MCF 10A (cell line): ENCODE measurements around the gene DIAPH1. TPM values are rescaled to one million over a fixed set of nuclear protein-coding genes. Genes with fewer than 3 reads are reported as not detected.

Source experiments
- BruUV-seq: library from RNA; stranded (reverse); fragments of 400-500 nt; replicated peaks from 2 replicates; lab custom pipeline; 2021; lab: Mats Ljungman, UMichigan
- CTCF ChIA-PET: fragments of 300-600 bp; sonication (Branson Sonifier 250); formaldehyde crosslinking; extraction: SDS; loops from one replicate; lab custom pipeline; 2021; ENCODE audit warnings: antibody characterized with exemption, inconsistent platforms; lab: Yijun Ruan, JAX
- POLR2A ChIA-PET: fragments of 300-600, 350-650 bp; sonication (Branson Sonifier 250); formaldehyde crosslinking; extraction: SDS; loops from one replicate; lab custom pipeline; 2020; ENCODE audit warnings: antibody characterized with exemption, inconsistent platforms; lab: Yijun Ruan, JAX
- DNase-seq: peaks from one replicate; pipeline ENCODE4 v3.0.0-alpha.2; 2018; ENCODE audit not compliant: unreplicated experiment
- H3K27ac Mint-ChIP-seq: one replicate; pipeline ENCODE4 v1.8.0; 2022; ENCODE audit warnings: mild to moderate bottlenecking, low read depth, mixed read lengths; ENCODE audit not compliant: unreplicated experiment
- H3K27me3 Mint-ChIP-seq: one replicate; pipeline ENCODE4 v1.8.0; 2022; ENCODE audit warnings: mixed read lengths; ENCODE audit not compliant: insufficient read depth, unreplicated experiment
- H3K36me3 Mint-ChIP-seq: one replicate; pipeline ENCODE4 v1.8.0; 2022; ENCODE audit warnings: mild to moderate bottlenecking, moderate library complexity, mixed read lengths; ENCODE audit not compliant: insufficient read depth, unreplicated experiment
- H3K4me1 Mint-ChIP-seq: one replicate; pipeline ENCODE4 v1.8.0; 2022; ENCODE audit warnings: mixed read lengths; ENCODE audit not compliant: insufficient read depth, unreplicated experiment
- H3K4me3 Mint-ChIP-seq: one replicate; pipeline ENCODE4 v1.8.0; 2022; ENCODE audit warnings: mild to moderate bottlenecking, moderate library complexity, mixed read lengths; ENCODE audit not compliant: unreplicated experiment
- H3K9me3 Mint-ChIP-seq: one replicate; pipeline ENCODE4 v1.8.0; 2022; ENCODE audit warnings: mixed read lengths; ENCODE audit not compliant: unreplicated experiment
- intact Hi-C: fragments of 100-400 bp; cut with micrococcal nuclease; formaldehyde crosslinking; loops from 2 replicates; pipeline ENCODE4 v1.14.1; 2022
- total RNA-seq: library from RNA; stranded (reverse); gene quantifications from 2 replicates; pipeline ENCODE4 v1.2.3, GENCODE V29; 2022
- TF ChIP-seq, protein P1 (sequence below): fragments of 200-600 bp; IDR thresholded peaks from one replicate; pipeline ENCODE4 v1.8.0; 2022; ENCODE audit warnings: antibody characterized with exemption, mild to moderate bottlenecking; ENCODE audit not compliant: unreplicated experiment

The DIAPH1 gene
- total RNA-seq, 1 experiment from 2014 or later: 228 TPM

DNA sequence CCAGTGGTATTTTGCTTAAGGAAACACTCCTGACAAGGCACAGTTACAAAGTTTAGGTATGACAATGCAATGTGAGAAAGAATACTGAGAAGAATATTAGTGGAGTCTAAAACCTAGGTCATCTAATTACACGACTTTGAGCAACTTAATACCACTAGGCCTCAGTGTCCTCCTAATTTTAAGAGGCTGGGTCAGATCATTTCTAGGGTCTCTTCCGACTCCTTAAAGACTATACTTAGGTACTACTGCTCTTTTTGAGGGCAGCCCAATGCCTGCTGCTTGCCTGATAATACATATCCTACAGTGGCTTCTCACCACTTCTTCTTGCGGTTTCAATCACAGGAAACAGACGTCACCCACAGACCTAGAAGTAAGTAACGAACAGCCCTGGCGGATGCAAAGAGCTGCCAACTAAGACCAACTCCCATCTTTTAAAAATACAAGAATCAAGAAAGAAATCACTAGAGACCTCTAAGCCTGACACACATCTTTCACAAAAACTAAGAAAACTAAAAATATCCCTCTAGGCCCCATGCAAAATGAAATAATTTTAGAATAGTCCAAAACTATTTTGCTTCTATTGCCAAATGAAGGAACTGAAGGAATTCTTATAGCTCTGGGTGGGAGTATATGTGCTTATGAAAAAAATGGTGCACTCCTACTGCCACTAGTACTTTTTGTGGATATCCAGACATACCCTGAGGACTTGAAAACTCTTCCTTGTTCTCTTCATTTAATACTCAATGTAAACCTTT is 13.1 kb downstream of the DIAPH1 start:
- BruUV-seq: no TSS peak
- TF ChIP-seq, protein P1, sequence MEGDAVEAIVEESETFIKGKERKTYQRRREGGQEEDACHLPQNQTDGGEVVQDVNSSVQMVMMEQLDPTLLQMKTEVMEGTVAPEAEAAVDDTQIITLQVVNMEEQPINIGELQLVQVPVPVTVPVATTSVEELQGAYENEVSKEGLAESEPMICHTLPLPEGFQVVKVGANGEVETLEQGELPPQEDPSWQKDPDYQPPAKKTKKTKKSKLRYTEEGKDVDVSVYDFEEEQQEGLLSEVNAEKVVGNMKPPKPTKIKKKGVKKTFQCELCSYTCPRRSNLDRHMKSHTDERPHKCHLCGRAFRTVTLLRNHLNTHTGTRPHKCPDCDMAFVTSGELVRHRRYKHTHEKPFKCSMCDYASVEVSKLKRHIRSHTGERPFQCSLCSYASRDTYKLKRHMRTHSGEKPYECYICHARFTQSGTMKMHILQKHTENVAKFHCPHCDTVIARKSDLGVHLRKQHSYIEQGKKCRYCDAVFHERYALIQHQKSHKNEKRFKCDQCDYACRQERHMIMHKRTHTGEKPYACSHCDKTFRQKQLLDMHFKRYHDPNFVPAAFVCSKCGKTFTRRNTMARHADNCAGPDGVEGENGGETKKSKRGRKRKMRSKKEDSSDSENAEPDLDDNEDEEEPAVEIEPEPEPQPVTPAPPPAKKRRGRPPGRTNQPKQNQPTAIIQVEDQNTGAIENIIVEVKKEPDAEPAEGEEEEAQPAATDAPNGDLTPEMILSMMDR: no peak
- Mint-ChIP-seq H3K36me3 (peaks cover 24% of the 10 kb centered on the region), H3K9me3 (no peaks in the 10 kb centered on the region), H3K27me3 (no peaks in the 10 kb centered on the region), H3K4me1 (peaks cover 44% of the 10 kb centered on the region), H3K27ac (peak overlapping the region; percentile 98), H3K4me3 (peak overlapping the region; percentile 17)
- POLR2A ChIA-PET: interaction anchor here (1.0 to 14.7 kb wide), 6 partner anchors 9 to 31 kb away, joined by 3 to 385 read pairs (median 18); partner anchors contain the start of genes DIAPH1, HDAC3 and RELL2
- peak; percentile 63 for DNase-seq
- intact Hi-C loops: loop anchor here (10.0 kb wide), 1 partner anchor 631 kb away; no protein-coding TSS in a partner anchor
- CTCF ChIA-PET: interaction anchor here (0.5 to 1.1 kb wide), 4 partner anchors 11 to 37 kb away, joined by 4 to 7 read pairs (median 6); no protein-coding TSS in a partner anchor

GRCh38 chr5:141603923-141604717 is 14.7 kb downstream of the DIAPH1 start:
- H3K36me3 Mint-ChIP-seq: peaks cover 18% of the 10 kb centered on the region
- peak overlapping the region; percentile 63 for H3K4me3 Mint-ChIP-seq
- peaks cover 38% of the 10 kb centered on the region for H3K4me1 Mint-ChIP-seq
- POLR2A ChIA-PET: interaction anchor here (0.6 to 14.7 kb wide), 11 partner anchors 11 to 387 kb away, joined by 3 to 385 read pairs (median 4); partner anchors contain the start of genes DIAPH1, HDAC3 and RELL2
- peak overlapping the region; percentile 98 for H3K27ac Mint-ChIP-seq
- CTCF ChIA-PET: interaction anchor here (0.6 to 9.1 kb wide), 9 partner anchors 11 to 207 kb away, joined by 3 to 165 read pairs (median 3); partner anchors contain the start of genes DIAPH1, PCDHGB5 and RELL2
- no peaks in the 10 kb centered on the region for H3K27me3 Mint-ChIP-seq
- TF ChIP-seq, protein P1: no peak
- H3K9me3 Mint-ChIP-seq: no peaks in the 10 kb centered on the region
- DNase-seq: peak; percentile 98
- BruUV-seq: TSS peak; percentile 80
- intact Hi-C loops: loop anchor here (1.0 to 10.0 kb wide), 2 partner anchors 15 to 629 kb away; no protein-coding TSS in a partner anchor

- H3K9me3 Mint-ChIP-seq: no peaks in the 10 kb centered on the region
- POLR2A ChIA-PET: interaction anchor here (0.8 to 14.7 kb wide), 6 partner anchors 9 to 973 kb away, joined by 3 to 385 read pairs (median 22); partner anchors contain the start of genes DIAPH1, HDAC3 and RELL2
- intact Hi-C loops: loop anchor here (10.0 kb wide), 1 partner anchor 628 kb away; no protein-coding TSS in a partner anchor
- H3K27me3 Mint-ChIP-seq: no peaks in the 10 kb centered on the region
- H3K4me1 Mint-ChIP-seq: peaks cover 37% of the 10 kb centered on the region
- BruUV-seq: no TSS peak
- no peak for DNase-seq
- H3K27ac Mint-ChIP-seq: peak overlapping the region; percentile 98
- H3K4me3 Mint-ChIP-seq: no peak overlapping the region
- peaks cover 18% of the 10 kb centered on the region for H3K36me3 Mint-ChIP-seq
- TF ChIP-seq, protein P1: no peak
- CTCF ChIA-PET: interaction anchor here (0.6 to 9.1 kb wide), 10 partner anchors 9 to 519 kb away, joined by 3 to 165 read pairs (median 3); partner anchors contain the start of gene DIAPH1
These were observed 16.2 kb downstream of the DIAPH1 start for GRCh38 chr5:141602606-141603005.
